ENCODE measurements around the gene DCUN1D2.
"Not testable (repeated sequence)": the region's sequence is repeated elsewhere in the genome, so short reads cannot be mapped to it uniquely, and the experiment has no call there.

The DCUN1D2 gene

DNA sequence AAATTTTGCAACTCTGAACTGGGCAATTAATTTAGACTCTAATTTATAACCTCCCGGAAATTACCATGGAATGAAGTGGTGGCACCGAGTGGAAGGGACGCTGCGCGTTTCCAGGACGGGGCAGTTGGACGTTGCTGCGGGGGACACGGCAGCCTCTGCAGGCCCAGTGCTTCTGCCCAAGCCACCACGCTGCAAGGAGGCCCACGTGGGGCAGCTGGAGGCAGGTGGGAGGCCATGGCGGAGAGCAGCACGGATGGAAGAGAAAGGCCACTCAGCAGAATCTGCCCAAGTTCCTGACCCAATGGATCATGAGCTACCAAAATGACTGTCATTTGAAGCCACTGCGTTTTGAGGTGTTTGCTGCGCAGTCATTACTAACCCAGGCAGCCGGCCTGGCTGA is 26.0 kb downstream of the DCUN1D2 start:
- DNase-seq, result no peak

DNA sequence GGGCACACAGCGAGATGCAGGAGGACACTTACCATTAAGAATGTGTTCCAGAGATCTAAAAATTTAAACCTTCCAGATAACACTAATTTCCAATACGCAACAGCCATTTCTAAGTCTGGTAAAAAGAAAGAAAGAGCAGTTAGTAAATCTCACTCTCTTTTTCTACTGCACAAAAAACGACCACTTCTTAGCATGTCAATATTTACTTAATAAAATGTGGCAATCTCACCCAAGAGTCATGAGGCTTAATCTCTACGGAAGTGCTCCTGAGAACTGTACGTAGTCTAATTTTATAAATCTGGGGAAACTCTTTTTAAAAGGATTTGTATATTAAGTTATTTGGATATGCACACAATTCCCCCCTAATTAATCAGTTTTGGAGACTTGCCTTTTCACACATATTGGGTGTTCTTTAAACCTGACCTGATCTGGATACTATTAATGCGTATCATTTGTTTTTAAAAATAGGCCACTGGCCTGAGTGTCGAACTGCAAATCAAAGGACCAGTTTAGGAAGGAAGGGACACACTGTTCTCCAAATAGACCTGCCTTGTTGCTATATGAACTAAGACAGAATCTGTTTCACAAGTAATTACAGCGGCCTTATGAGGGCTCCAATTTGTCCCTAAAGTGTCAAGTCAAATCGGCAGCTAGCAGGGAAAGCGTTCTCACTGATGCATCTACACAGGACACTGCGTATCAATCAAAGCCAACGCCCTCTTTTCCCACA is 29.3 kb downstream of the DCUN1D2 start:
- no peak for DNase-seq

GRCh38 chr13:113460599-113460998 is 29.9 kb downstream of the DCUN1D2 start:
- no peak for DNase-seq

DNA sequence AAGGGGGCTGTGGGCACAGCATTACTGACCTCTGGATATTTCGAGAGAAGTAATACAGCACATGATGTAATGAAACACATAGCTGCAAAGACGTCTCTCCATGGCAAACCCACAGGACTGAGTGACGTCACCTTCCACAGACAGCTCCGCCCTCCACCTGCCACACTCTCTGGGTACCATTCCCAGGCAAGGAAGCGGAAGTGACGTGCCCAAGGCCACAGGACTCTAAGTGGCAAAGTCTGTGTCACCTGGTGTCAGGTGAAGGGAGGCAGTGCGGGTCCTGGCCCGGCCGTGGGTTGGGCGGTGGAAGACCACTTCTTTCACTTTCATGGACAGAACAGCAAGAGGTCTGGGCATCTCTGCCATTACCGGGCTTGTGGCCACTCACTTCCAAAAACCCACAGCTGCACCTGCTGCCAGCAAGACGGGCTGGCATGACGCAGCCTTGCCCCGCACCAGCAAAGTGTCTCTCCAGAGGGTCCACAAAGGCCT is 30.4 kb downstream of the DCUN1D2 start:
- no peak for DNase-seq

DNA sequence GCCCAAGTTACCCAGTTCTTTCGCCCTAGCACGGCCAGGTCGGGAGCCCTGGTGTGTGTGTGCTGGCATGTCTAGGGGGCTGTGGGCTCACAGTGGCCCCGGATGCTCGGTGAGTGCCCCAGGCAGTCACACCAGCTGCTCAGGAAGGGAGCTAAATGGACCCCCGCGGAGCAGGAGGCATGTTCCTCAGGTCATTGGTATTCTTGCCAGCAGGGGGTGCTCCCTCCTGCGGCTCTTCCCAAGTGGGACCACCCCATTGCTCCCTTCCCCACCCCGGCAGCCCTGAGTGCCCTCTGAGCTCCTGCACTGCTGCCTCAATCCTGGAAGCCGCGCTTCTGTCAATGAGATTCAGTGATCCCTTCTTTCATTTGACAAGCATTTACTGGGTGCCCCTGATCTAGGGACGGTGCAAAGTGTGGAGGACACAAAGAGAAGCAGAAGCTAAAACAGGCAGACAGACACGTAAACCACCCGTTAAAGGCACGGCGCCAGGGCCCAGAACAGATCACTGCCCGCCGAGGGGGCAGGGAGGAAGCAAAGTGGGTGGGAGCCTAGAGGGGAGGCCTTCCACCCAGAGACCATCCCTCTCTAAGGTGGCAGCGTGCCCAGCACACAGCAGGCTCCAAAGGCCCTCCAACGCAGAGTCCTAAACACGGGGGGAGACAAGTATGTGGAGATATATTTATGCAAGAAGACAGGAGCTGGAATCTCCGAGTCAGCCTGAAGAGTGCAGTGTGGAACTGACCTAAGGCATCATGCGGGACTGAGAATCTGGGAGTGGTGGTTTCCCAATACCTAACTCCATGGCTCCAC is 32.1 kb downstream of the DCUN1D2 start:
- no peak for DNase-seq

DNA sequence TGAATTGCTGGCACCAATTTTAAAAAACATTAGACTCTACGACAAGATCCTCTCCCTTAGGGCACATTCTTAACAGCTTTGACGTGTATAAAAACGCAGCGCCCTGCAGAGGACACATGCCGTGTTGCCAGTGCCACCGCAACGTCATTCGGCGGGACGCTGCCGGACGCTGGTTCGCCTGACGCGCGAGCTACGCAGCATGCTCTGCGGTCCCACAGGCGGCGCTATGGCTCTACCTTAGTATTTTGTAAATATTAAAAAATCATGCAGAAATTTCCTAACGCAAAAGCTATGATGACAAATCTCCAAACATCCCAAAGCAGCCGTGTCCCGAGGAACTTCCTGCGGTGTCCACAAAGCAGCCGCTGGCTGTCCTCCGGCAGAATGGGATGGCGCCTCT is 33.0 kb downstream of the DCUN1D2 start:
- DNase-seq, result no peak

DNA sequence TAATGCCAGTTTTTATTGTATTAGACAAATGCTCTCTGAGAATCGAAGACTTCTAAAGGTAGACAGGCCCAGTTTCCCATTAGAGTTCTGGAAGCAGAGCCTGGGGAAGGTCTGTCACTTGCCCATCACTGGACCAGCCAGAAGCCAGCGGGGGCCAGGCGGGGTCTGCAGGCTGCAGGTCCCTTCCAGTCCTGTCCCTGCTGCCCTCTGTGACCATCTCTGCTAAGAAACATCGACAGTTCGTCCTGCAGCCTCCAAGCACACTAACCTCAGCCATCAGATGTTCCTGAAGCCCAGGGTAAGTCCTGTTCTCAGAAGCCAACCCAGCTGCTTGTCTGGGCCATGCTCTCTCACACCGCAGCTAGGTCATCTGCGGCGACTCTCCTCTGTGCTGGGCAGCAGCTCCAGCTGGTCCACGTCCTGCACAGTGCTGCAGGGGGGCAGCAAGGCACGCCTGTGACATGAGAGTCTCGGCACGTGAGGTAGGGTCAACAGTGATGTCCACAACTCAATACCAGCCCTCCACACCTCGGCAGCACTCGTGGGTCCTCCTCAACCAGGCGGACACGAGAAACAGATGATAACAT is 34.3 kb downstream of the DCUN1D2 start:
- DNase-seq, result no peak

DNA sequence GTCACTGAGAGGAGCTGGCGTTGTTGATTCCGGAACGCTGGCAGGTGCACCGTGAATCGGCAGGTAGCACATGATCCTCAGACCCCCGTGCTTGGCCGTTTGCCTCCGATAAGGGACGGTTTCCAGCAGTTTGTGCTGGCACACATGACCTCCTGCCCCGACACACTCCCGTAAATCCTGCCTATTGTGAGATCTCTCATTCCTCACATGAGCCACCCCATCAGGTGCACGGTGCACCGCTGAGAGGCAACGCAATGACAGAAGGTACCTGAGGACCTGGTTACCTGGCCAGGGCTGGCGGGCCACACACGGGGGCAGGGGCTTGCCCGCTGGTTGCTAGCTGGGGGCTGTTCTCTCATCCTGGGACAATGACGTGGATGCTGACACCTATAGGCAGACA is 35.1 kb downstream of the DCUN1D2 start:
- DNase-seq, result no peak

GRCh38 chr13:113454936-113455335 is 35.6 kb downstream of the DCUN1D2 start:
- DNase-seq, result no peak

- DNase-seq, result peak; percentile 48
Measured at GRCh38 chr13:113452942-113453901, 37.3 kb downstream of the DCUN1D2 start, which contains the start of gene ADPRHL1. TSS of gene ADPRHL1 (minus strand) at chr13:113453488. CDS start at chr13:113453437, 51 bp downstream.

DNA sequence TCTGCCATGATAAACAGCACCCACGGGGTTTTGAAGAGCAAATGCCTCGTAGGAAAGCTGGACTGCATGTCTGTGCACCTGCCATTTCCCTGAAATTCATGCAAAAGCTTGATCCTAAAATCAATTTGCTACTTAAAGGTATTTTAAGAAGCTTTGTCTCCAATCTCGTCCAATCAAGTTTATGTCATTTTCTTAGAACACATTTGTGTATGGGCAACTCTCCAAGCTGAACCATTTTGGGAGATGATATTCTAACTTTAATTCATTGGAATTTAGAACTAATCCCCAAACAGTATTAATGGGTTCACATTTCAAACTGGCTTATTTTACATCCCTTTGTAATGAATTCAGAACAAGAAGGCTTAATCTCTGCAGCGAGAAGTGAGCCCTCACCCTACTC is 38.0 kb downstream of the DCUN1D2 start:
- no peak for DNase-seq

DNA sequence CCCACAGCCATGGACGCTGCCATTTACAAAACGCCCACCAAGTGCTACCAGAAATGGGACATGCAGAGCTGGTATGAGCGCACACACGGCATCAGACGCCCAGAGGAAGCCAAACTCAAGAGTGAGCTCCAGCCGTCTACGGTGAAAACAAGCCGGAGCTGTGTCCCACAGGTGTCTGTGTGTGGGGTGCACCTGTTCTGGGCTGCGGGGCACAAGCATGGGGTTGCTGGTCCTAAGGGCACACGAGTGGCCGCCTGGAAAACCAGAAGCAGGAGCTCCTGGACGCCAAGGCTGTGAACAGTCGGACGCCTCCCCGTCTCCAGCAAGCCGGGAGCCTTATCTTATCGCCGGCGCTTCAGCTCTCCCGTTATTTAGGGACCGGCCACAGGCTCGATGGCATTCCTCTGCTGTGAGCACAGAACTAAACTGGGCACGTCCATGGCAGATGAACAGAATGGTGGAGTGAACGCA is 38.5 kb downstream of the DCUN1D2 start:
- DNase-seq, result no peak

DNA sequence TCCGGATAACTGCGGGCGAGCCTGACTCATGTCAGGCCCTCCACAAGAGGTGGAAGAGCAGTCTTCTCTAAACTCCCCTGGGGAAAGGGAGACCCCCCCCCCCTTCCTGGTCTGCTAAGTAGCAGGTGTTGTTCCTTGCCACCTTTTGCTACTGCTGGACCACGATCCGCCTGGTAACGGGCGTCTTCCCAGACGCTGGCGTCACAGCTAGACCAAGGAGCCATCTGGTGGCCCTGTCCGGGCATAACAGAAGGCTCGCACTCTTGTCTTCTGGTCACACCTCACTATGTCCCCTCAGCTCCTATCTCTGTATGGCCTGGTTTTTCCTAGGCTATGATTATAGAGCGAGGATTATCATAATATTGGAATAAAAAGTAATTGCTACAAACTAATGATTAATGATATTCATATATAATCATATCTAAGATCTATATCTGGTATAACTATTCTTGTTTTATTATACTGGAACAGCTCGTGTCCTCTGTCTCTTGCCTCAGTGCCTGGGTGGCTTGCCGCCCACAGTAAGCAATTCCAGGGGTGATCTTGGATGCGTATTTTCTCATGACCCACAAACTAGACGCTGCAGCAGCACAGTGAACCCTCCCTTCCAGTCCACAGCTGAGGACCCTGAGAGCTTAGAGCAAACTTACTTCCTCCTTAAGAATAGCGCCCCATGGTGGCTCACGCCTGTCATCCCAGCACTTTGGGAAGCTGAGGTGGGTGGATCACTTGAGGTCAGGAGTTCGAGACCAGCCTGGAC is 39.5 kb downstream of the DCUN1D2 start:
- not testable (repeated sequence) for DNase-seq

- not testable (repeated sequence) for DNase-seq
Measured at GRCh38 chr13:113450348-113450744, 40.2 kb downstream of the DCUN1D2 start.

- no peak for DNase-seq
Measured at GRCh38 chr13:113449693-113450347, 40.7 kb downstream of the DCUN1D2 start.

DNA sequence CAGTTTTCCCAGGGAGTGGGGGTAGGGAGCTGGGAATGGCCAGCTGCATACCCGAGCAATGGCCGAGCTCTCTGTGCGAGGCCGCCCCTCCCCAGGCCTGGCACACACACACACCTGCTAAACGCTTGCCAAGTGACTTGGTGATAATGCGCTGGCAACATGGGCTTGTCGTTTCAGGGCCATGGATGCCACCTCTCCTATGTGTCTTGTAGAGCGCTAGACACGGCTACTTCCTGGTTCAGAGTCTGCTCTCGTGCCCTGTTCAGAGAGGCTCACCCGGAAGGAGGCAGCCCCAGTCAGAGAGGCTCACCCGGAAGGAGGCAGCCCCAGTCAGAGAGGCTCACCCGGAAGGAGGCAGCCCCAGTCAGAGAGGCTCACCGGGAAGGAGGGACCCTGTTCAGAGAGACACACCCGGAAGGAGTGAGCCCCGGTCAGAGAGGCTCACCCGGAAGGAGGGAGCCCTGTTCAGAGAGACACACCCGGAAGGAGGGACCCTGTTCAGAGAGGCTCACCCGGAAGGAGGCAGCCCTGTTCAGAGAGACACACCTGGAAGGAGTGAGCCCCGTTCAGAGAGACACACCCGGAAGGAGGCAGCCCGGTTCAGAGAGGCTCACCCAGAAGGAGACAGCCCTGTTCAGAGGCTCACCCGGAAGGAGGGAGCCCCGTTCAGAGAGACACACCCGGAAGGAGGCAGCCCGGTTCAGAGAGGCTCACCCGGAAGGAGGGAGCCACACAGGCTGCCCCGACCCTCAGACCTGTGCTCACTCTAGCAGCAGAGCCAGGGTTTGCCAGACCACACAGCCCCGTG is 41.4 kb downstream of the DCUN1D2 start:
- DNase-seq, result peak; percentile 86

DNA sequence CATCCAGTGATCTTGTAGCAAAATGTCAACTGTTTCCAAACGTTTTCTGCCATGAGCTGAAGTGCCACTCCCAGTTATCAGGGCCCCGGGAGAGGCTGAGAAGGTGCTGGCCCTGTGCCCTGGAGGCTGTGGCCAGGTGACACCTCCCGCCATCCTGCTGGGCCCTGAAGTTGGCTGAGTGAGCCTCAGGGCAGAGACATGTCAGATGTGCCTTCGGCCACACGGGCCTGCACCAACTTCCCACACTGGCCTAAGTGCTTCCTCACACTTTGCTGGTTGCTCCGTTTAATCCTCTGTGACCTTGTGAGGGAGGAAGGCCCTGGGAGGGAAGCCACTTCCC is 42.0 kb downstream of the DCUN1D2 start:
- peak; percentile 18 for DNase-seq

- no peak for DNase-seq
Measured at GRCh38 chr13:113447596-113447995, 42.9 kb downstream of the DCUN1D2 start.

DNA sequence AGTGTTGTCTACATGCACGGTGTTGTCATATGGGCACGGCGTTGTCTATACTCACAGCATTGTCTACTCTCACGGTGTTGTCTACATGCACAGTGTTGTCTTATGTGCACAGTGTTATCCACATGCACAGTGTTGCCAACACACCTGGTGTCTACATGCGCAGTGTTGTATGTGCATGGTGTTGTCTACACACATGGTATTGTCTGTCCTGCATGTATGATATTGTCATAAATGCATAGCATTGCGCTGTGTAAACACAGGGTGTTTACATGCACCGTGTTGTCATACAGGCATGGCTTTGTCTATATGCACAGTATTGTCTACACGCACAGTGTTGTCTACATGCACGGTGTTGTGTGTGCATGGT is 44.0 kb downstream of the DCUN1D2 start:
- DNase-seq, result no peak

DNA sequence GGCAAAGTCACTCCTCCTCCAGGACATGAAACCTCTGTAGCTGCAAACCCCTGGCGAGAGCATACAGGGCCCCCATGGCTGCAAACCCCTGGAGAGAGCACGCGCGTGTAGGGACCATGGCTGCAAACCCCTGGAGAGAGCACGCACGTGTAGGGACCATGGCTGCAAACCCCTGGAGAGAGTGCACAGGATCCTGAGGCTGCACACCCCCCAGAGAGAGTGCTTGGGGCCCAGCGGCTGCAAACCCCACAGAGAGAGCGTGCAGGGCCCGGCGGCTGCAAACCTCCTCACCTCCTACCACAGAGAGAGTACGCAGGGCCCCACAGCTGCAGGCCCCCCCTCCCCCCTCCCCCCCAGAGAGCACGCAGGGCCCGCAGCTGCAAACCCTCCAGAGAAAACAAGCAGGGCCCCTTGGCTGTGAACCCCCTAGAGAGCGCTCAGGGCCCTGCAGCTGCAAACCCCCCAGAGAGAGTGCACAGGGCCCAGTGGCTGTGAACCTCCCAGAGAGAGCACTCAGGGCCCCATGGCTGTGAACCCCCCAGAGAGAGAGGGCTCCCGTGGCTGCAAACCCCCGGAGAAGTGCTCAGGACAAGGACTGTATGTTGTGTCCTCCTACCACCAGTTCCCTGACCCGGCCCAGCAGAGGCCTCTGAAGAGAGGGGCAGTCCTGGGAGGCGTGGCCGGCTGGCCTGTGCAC is 44.6 kb downstream of the DCUN1D2 start:
- no peak for DNase-seq
